H1 (cell line): Measurements from ENCODE around the gene SFMBT2. TPM values are rescaled to one million over a fixed set of nuclear protein-coding genes. Genes with fewer than 3 reads are reported as not detected.

Experiments
- CTCF ChIA-PET: fragments of 300-600 bp; sonication (Branson Sonifier 250); formaldehyde crosslinking; loops from one replicate; lab custom pipeline; 2021; ENCODE audit not compliant: partially characterized antibody; lab: Charles Lee
- POLR2A ChIA-PET: fragments of 300-600 bp; sonication (Branson Sonifier 250); formaldehyde crosslinking; loops from one replicate; lab custom pipeline; 2021; ENCODE audit warnings: inconsistent platforms; ENCODE audit not compliant: partially characterized antibody; lab: Charles Lee
- DNase-seq, 2 experiments: peaks; one replicate each; pipeline versions ENCODE4 v3.0.0 to v3.0.0-alpha.2; 2010 to 2022; ENCODE audit warnings: low spot score in 2 of 2, low read depth in 1 of 2, mixed read lengths in 1 of 2
- FAIRE-seq: peaks from 2 replicates; lab custom pipeline; 2011; peaks lifted over from hg19 to GRCh38; lab: Jason Lieb, UNC
- H2AFZ ChIP-seq: 2 replicates; pipeline ENCODE4 v1.8.1; 2012; ENCODE audit warnings: low read length, inconsistent platforms
- H2AK5ac ChIP-seq: 2 replicates; pipeline ENCODE4 v1.6.1; 2013; ENCODE audit warnings: low read depth, low read length
- H2BK120ac ChIP-seq: replicated peaks from 2 replicates; pipeline ENCODE3; 2013; ENCODE audit warnings: low read depth, low read length, inconsistent platforms
- H2BK12ac ChIP-seq: 2 replicates; pipeline ENCODE4 v1.6.1; 2013; ENCODE audit warnings: low read depth, low read length
- H2BK15ac ChIP-seq: 2 replicates; pipeline ENCODE4 v1.6.1; 2013; ENCODE audit warnings: low read length
- H2BK20ac ChIP-seq: 2 replicates; pipeline ENCODE4 v1.6.1; 2013; ENCODE audit warnings: low read length
- H2BK5ac ChIP-seq: 2 replicates; pipeline ENCODE4 v1.6.1; 2013; ENCODE audit warnings: low read depth, low read length
- H3K14ac ChIP-seq: 2 replicates; pipeline ENCODE4 v1.6.1; 2013; ENCODE audit warnings: inconsistent platforms; ENCODE audit not compliant: insufficient read length
- H3K18ac ChIP-seq: 2 replicates; pipeline ENCODE4 v1.6.1; 2013; ENCODE audit warnings: low read length; ENCODE audit errors: extremely low read depth
- H3K23ac ChIP-seq: 2 replicates; pipeline ENCODE4 v1.6.1; 2013; ENCODE audit warnings: inconsistent platforms; ENCODE audit not compliant: insufficient read length
- H3K23me2 ChIP-seq: 2 replicates; pipeline ENCODE4 v1.6.1; 2013; ENCODE audit warnings: low read depth, low read length
- H3K27ac ChIP-seq: 2 replicates; pipeline ENCODE4 v1.6.1; 2011; ENCODE audit warnings: low read depth, low read length, inconsistent platforms
- H3K27me3 ChIP-seq, 4 experiments: replicated peaks in 1 of 4; 1 replicate in 1 of 4; 2 replicates in 3 of 4; pipeline versions ENCODE4 v1.6.1 to v1.8.1; 2011 to 2013; ENCODE audit warnings: low read length in 3 of 4, mild to moderate bottlenecking in 3 of 4, inconsistent platforms in 2 of 4, mixed read lengths in 2 of 4, moderate library complexity in 1 of 4; ENCODE audit not compliant: control insufficient read depth in 3 of 4, insufficient read depth in 3 of 4; ENCODE audit errors: extremely low read depth in 1 of 4
- H3K36me3 ChIP-seq, 4 experiments: 2 replicates each; pipeline versions ENCODE4 v1.6.1 to v1.8.1; 2011 to 2013; ENCODE audit warnings: mild to moderate bottlenecking in 4 of 4, low read length in 3 of 4, moderate library complexity in 2 of 4, control low read depth in 1 of 4, inconsistent platforms in 1 of 4; ENCODE audit not compliant: insufficient read depth in 4 of 4, control insufficient read depth in 2 of 4
- H3K4ac ChIP-seq: replicated peaks from 2 replicates; pipeline ENCODE3; 2013; ENCODE audit warnings: low read length, low read depth, mixed read lengths, inconsistent platforms; ENCODE audit not compliant: insufficient read length
- H3K4me1 ChIP-seq, 4 experiments: replicated peaks in 1 of 4; 1 replicate in 1 of 4; 2 replicates in 3 of 4; pipeline versions ENCODE4 v1.6.1 to v1.8.1; 2011 to 2013; ENCODE audit warnings: low read length in 3 of 4, inconsistent platforms in 2 of 4, mixed read lengths in 1 of 4; ENCODE audit not compliant: insufficient read depth in 4 of 4, control insufficient read depth in 3 of 4
- H3K4me2 ChIP-seq, 2 experiments: 2 replicates each; pipeline versions ENCODE4 v1.6.1 to v1.8.1; 2011 to 2013; ENCODE audit warnings: low read depth in 2 of 2, low read length in 2 of 2, control low read depth in 1 of 2, inconsistent platforms in 1 of 2, mild to moderate bottlenecking in 1 of 2; ENCODE audit not compliant: insufficient read depth in 1 of 2
- H3K4me3 ChIP-seq, 4 experiments: fragments of 200-600, 300-600 bp in 1 of 4; sonication (generic), shearing (Covaris generic), sonication (Bioruptor Twin) in 1 of 4; 2 replicates each; pipeline versions ENCODE4 v1.5.1 to v1.8.1; 2011 to 2016; ENCODE audit warnings: low read length in 4 of 4, low read depth in 3 of 4, control low read depth in 2 of 4, inconsistent platforms in 2 of 4, mild to moderate bottlenecking in 2 of 4, mixed read lengths in 1 of 4, moderate library complexity in 1 of 4; ENCODE audit not compliant: insufficient read depth in 2 of 4; ENCODE audit errors: extremely low read depth in 1 of 4
- H3K56ac ChIP-seq: replicated peaks from 2 replicates; pipeline ENCODE3; 2013; ENCODE audit warnings: low read depth, mild to moderate bottlenecking, mixed read lengths, low read length, inconsistent platforms; ENCODE audit not compliant: insufficient read length
- H3K79me1 ChIP-seq: 2 replicates; pipeline ENCODE4 v1.6.1; 2013; ENCODE audit warnings: low read depth, low read length, control low read depth
- H3K79me2 ChIP-seq, 2 experiments: 2 replicates each; pipeline versions ENCODE4 v1.6.1 to v1.8.1; 2012 to 2013; ENCODE audit warnings: low read length in 2 of 2, mild to moderate bottlenecking in 2 of 2, inconsistent platforms in 1 of 2; ENCODE audit not compliant: insufficient read depth in 2 of 2, control insufficient read depth in 1 of 2
- H3K9ac ChIP-seq, 4 experiments: replicated peaks in 1 of 4; 1 replicate in 1 of 4; 2 replicates in 3 of 4; pipeline versions ENCODE4 v1.6.1 to v1.8.1; 2011 to 2013; ENCODE audit warnings: low read depth in 3 of 4, low read length in 3 of 4, control low read depth in 2 of 4, mild to moderate bottlenecking in 2 of 4, moderate library complexity in 2 of 4, inconsistent platforms in 1 of 4; ENCODE audit errors: extremely low read depth in 1 of 4
- H3K9me3 ChIP-seq, 2 experiments: 2 replicates each; pipeline versions ENCODE4 v1.6.1 to v1.8.1; 2012 to 2013; ENCODE audit warnings: mild to moderate bottlenecking in 2 of 2, moderate library complexity in 2 of 2, control low read depth in 1 of 2, inconsistent platforms in 1 of 2, low read depth in 1 of 2, low read length in 1 of 2, mixed read lengths in 1 of 2; ENCODE audit not compliant: insufficient read depth in 2 of 2
- H4K20me1 ChIP-seq, 2 experiments: replicated peaks in 1 of 2; 2 replicates each; pipeline versions ENCODE3 to v1.8.1; 2011 to 2013; ENCODE audit warnings: inconsistent platforms in 2 of 2, low read length in 2 of 2, mild to moderate bottlenecking in 1 of 2; ENCODE audit not compliant: insufficient read depth in 2 of 2, control insufficient read depth in 1 of 2
- H4K5ac ChIP-seq: 2 replicates; pipeline ENCODE4 v1.6.1; 2013; ENCODE audit warnings: low read length, low read depth, mixed read lengths, inconsistent platforms; ENCODE audit not compliant: insufficient read length
- H4K8ac ChIP-seq: 2 replicates; pipeline ENCODE4 v1.8.0; 2013; ENCODE audit warnings: mild to moderate bottlenecking, moderate library complexity, low read length, inconsistent platforms; ENCODE audit not compliant: insufficient read depth; ENCODE audit errors: extremely low read depth
- H4K91ac ChIP-seq: replicated peaks from 2 replicates; pipeline ENCODE3; 2013; ENCODE audit warnings: low read length, mixed read lengths, inconsistent platforms; ENCODE audit not compliant: insufficient read length
- ASH2L ChIP-seq: fragments of 200-600, 300-600 bp; sonication (generic); IDR thresholded peaks from one replicate; pipeline ENCODE4 v1.7.1; 2017; ENCODE audit warnings: low read length
- BACH1 ChIP-seq: IDR thresholded peaks from 2 replicates; pipeline ENCODE4 v1.6.1; 2012; ENCODE audit warnings: low read length, improper control_type of control experiment
- CBX5 ChIP-seq: fragments of 300-800, 300-1000 bp; sonication (generic); IDR thresholded peaks from 2 replicates; pipeline ENCODE4 v1.7.1; 2016; ENCODE audit warnings: antibody characterized with exemption, low read length, low read depth
- CBX8 ChIP-seq: fragments of 300-800, 300-1000 bp; sonication (generic); IDR thresholded peaks from 2 replicates; pipeline ENCODE4 v1.7.1; 2016; ENCODE audit warnings: low read depth, low read length, borderline replicate concordance
- CEBPB ChIP-seq: IDR thresholded peaks from 2 replicates; pipeline ENCODE4 v1.6.1; 2012; ENCODE audit warnings: low read depth, low read length
- GTF2F1 ChIP-seq: IDR thresholded peaks from 2 replicates; pipeline ENCODE4 v1.6.1; 2012; ENCODE audit warnings: low read depth, low read length, improper control_type of control experiment, borderline replicate concordance
- HDAC2 ChIP-seq, 2 experiments: fragments of 300-600 bp in 1 of 2; sonication (generic) in 1 of 2; IDR thresholded peaks; 2 replicates each; pipeline ENCODE4 v1.6.1; 2011 to 2012; ENCODE audit warnings: low read depth in 2 of 2, low read length in 2 of 2, mild to moderate bottlenecking in 2 of 2, moderate library complexity in 2 of 2, borderline replicate concordance in 1 of 2, inconsistent platforms in 1 of 2
- KDM4A ChIP-seq: IDR thresholded peaks from one replicate; pipeline ENCODE4 v1.7.1; 2012; ENCODE audit warnings: low read depth, mild to moderate bottlenecking, moderate library complexity, low read length, inconsistent platforms; ENCODE audit not compliant: severe bottlenecking
- MAFK ChIP-seq: IDR thresholded peaks from 2 replicates; pipeline ENCODE4 v1.6.1; 2012; ENCODE audit warnings: low read depth, mild to moderate bottlenecking, improper control_type of control experiment, low read length
- MAX ChIP-seq: IDR thresholded peaks from 2 replicates; pipeline ENCODE4 v1.6.1; 2012; ENCODE audit warnings: inconsistent platforms
- SIN3A ChIP-seq, 2 experiments: IDR thresholded peaks in 1 of 2; conservative IDR thresholded peaks in 1 of 2; 2 replicates each; pipeline ENCODE4 v1.6.1; 2011 to 2012; ENCODE audit warnings: low read length in 2 of 2, improper control_type of control experiment in 1 of 2, low read depth in 1 of 2, mild to moderate bottlenecking in 1 of 2
- SP2 ChIP-seq: IDR thresholded peaks from 2 replicates; pipeline ENCODE4 v1.6.1; 2012; ENCODE audit warnings: mild to moderate bottlenecking, low read length, inconsistent platforms
- SUZ12 ChIP-seq: fragments of 200-600 bp; sonication (generic); IDR thresholded peaks from 2 replicates; pipeline ENCODE4 v1.6.1; 2012; ENCODE audit warnings: mild to moderate bottlenecking, inconsistent platforms, low read length, moderate library complexity, mixed read lengths
- TAF1 ChIP-seq: IDR thresholded peaks from 2 replicates; pipeline ENCODE4 v1.6.1; 2011; ENCODE audit warnings: mild to moderate bottlenecking, low read depth, low read length
- TCF12 ChIP-seq: IDR thresholded peaks from 2 replicates; pipeline ENCODE4 v1.6.1; 2011; ENCODE audit warnings: low read depth, mild to moderate bottlenecking, low read length
- WGBS, 2 experiments: shearing (Covaris generic) in 1 of 2; methylation state at CpG; one replicate each; pipeline versions ENCODE4 v1.1.6 to v1.1.7; 2013 to 2015; ENCODE audit warnings: low lambda C conversion rate in 2 of 2, mixed read lengths in 2 of 2, inconsistent platforms in 1 of 2, low coverage in 1 of 2, missing lambda C conversion rate in 1 of 2; ENCODE audit not compliant: insufficient replicate concordance in 2 of 2, insufficient coverage in 1 of 2, insufficient read length in 1 of 2; ENCODE audit errors: extremely low coverage in 1 of 2, missing lambda C conversion rate in 1 of 2; 5-methylcytosine and 5-hydroxymethylcytosine counted together
- polyA plus RNA-seq, 7 experiments: library from polyadenylated mRNA; depleted of rRNA in 3 of 7; stranded (reverse) in 5 of 7; unstranded in 2 of 7; fragments of >200 nt in 5 of 7; fragments of 200-250 nt in 2 of 7; gene quantifications; 1 replicate in 5 of 7; 2 replicates in 1 of 7; 4 replicates in 1 of 7; pipeline versions ENCODE4 v1.2.1 to v1.2.3, GENCODE V29; 2011 to 2013; ENCODE audit warnings: missing spikeins in 2 of 7, mixed read lengths in 2 of 7
- total RNA-seq: library from RNA; stranded (reverse); fragmentation: NEBNext Ultra II Directional; extraction: Animal tissue kit (Norgen Biotek cat#: 25700); gene quantifications from 2 replicates; pipeline ENCODE4 v1.2.1, GENCODE V29; 2021

The SFMBT2 gene
- total and polyA plus RNA-seq, 2 of the 8 experiments (the other 6 are each of a cell fraction or from before 2014, with no cell fraction given), result 2.9 to 11.0 TPM

GRCh38 chr10:7419998-7420397, 9.2 kb upstream of the SFMBT2 start:
- FAIRE-seq (no peak), DNase-seq (no peak)
- Histone ChIP-seq H4K91ac (no peak overlapping the region), H2AK5ac (no peak overlapping the region), H3K9me3 (no peaks in the 10 kb centered on the region), H3K56ac (no peak overlapping the region), H3K4me3 (no peak overlapping the region), H3K4ac (no peak overlapping the region), H2AFZ (no peak overlapping the region), H3K9ac (no peak overlapping the region), H3K23ac (no peak overlapping the region), H4K8ac (no peak overlapping the region), H4K20me1 (no peaks in the 10 kb centered on the region), H3K27ac (no peak overlapping the region), H3K23me2 (no peaks in the 10 kb centered on the region; the same call in none of the 2 replicates), H3K4me2 (no peak overlapping the region), H2BK5ac (no peak overlapping the region), H4K5ac (no peak overlapping the region), H3K4me1 (peaks cover 5 to 15% (median 11%) of the 10 kb centered on the region in 4 experiments; a peak in 6 of 7 replicates), H2BK120ac (no peak overlapping the region), H3K27me3 (0 out of 7 replicates have a peak, but pooled peaks cover 0 to 1% (median 0%) of the 10 kb centered on the region in 4 experiments), H2BK15ac (no peak overlapping the region), H3K18ac (no peak overlapping the region), H3K14ac (no peak overlapping the region), H3K79me1 (no peaks in the 10 kb centered on the region), H2BK20ac (no peak overlapping the region), H3K36me3 (no peaks in the 10 kb centered on the region), H2BK12ac (no peak overlapping the region; the same call in 1 of the 2 replicates), H3K79me2 (no peaks in the 10 kb centered on the region)
- WGBS, 2 experiments, result 85% methylated on average over 8 of the region's 8 CpGs; no CpG with 5 or more reads in 1 of the 2 experiments
- ChIA-PET POLR2A (no interaction called here), CTCF (interaction anchor here (0.8 to 2.2 kb wide), 7 partner anchors 11 to 797 kb away, joined by 3 to 7 read pairs (median 3); no protein-coding TSS in a partner anchor)
- TF ChIP-seq TCF12 (no peak), SIN3A (conservative IDR thresholded peaks at IDR 0.05 in 1 of 2, IDR thresholded peaks at IDR 0.05 in 1 of 2; ENCODE audit: low read depth in 1 of 2, low read length in 2 of 2) (no peak), CBX8 (no peak), BACH1 (no peak), CBX5 (no peak), GTF2F1 (no peak), SUZ12 (no peak), KDM4A (no peak), MAX (no peak), SP2 (no peak), MAFK (no peak), HDAC2 (IDR thresholded peaks at IDR 0.05; ENCODE audit: borderline replicate concordance in 1 of 2, low read depth in 2 of 2, low read length in 2 of 2) (no peak), ASH2L (no peak), CEBPB (no peak), TAF1 (no peak)
